ENCODE measurements around the gene FOXN3. TPM values are rescaled to one million over a fixed set of nuclear protein-coding genes. Genes with fewer than 3 reads are reported as not detected.

Gene FOXN3
- polyA plus RNA-seq, 1 of the 3 experiments (the other 2 are of a cell fraction): 9.8 TPM

DNA sequence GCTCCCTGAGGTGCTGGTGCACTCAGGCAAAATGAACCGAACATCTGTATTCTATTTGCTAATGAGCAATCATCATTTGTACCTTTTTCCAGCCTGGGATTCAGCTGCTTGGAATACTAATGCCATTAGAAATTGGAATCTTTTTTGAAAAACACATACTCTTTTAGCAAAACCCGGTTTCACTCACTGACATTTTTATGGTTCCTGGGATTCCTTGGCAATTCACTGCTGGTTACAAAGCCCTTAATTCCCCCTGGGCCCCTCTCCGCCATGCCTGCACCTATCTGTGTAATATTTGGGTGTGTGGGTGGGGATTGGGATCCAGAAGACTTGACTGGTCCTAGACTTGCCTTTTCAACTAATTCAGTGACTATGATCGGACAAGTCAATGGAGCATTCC, 199.1 kb downstream of the FOXN3 start:
- H4K20me1 ChIP-seq (ENCODE audit: insufficient read depth): no peaks in the 10 kb centered on the region
- H3K4me2 ChIP-seq: no peak overlapping the region
- TF ChIP-seq GABPA (IDR thresholded peaks at IDR 0.05; ENCODE audit: low read depth): no peak
- TF ChIP-seq, protein P1, sequence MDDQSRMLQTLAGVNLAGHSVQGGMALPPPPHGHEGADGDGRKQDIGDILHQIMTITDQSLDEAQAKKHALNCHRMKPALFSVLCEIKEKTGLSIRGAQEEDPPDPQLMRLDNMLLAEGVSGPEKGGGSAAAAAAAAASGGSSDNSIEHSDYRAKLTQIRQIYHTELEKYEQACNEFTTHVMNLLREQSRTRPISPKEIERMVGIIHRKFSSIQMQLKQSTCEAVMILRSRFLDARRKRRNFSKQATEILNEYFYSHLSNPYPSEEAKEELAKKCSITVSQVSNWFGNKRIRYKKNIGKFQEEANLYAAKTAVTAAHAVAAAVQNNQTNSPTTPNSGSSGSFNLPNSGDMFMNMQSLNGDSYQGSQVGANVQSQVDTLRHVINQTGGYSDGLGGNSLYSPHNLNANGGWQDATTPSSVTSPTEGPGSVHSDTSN (IDR thresholded peaks at IDR 0.05): no peak
- no peak for TF ChIP-seq RCOR1 (IDR thresholded peaks at IDR 0.05; ENCODE audit: low read length)
- no peak for TF ChIP-seq RAD21 (IDR thresholded peaks at IDR 0.05; ENCODE audit: low read length)
- no peak for TF ChIP-seq CHD2 (IDR thresholded peaks at IDR 0.05; ENCODE audit: low read length, partially characterized antibody)
- TF ChIP-seq FOXJ3 (CRISPR knock-in tag; IDR thresholded peaks at IDR 0.05): no peak
- no peak for TF ChIP-seq RXRA (IDR thresholded peaks at IDR 0.05; ENCODE audit: borderline replicate concordance, low read depth)
- TF ChIP-seq YY1 (IDR thresholded peaks at IDR 0.05; ENCODE audit: low read depth): no peak
- TF ChIP-seq EP300 (IDR thresholded peaks at IDR 0.05; ENCODE audit: borderline replicate concordance in 1 of 2, low read depth in 1 of 2, low read length in 1 of 2): no peak
- TF ChIP-seq RFX5 (IDR thresholded peaks at IDR 0.05; ENCODE audit: low read length): no peak
- TF ChIP-seq MXI1 (IDR thresholded peaks at IDR 0.05; ENCODE audit: low read depth, low read length): no peak
- TF ChIP-seq GATA2 (CRISPR knock-in tag; IDR thresholded peaks at IDR 0.05): no peak
- TF ChIP-seq TEAD4 (IDR thresholded peaks at IDR 0.05; ENCODE audit: borderline replicate concordance, insufficient read depth): no peak
- TF ChIP-seq ZBTB33 (IDR thresholded peaks at IDR 0.05; ENCODE audit: borderline replicate concordance, low read depth): no peak
- TF ChIP-seq, protein P2, sequence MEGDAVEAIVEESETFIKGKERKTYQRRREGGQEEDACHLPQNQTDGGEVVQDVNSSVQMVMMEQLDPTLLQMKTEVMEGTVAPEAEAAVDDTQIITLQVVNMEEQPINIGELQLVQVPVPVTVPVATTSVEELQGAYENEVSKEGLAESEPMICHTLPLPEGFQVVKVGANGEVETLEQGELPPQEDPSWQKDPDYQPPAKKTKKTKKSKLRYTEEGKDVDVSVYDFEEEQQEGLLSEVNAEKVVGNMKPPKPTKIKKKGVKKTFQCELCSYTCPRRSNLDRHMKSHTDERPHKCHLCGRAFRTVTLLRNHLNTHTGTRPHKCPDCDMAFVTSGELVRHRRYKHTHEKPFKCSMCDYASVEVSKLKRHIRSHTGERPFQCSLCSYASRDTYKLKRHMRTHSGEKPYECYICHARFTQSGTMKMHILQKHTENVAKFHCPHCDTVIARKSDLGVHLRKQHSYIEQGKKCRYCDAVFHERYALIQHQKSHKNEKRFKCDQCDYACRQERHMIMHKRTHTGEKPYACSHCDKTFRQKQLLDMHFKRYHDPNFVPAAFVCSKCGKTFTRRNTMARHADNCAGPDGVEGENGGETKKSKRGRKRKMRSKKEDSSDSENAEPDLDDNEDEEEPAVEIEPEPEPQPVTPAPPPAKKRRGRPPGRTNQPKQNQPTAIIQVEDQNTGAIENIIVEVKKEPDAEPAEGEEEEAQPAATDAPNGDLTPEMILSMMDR (IDR thresholded peaks at IDR 0.05): no peak
- no peak for TF ChIP-seq TCF12 (IDR thresholded peaks at IDR 0.05)
- TF ChIP-seq TAF1 (IDR thresholded peaks at IDR 0.05; ENCODE audit: borderline replicate concordance, low read depth, low read length): no peak
- no peaks in the 10 kb centered on the region for H3K79me2 ChIP-seq (ENCODE audit: insufficient read depth)
- CTCF ChIA-PET: no interaction called here
- no peak overlapping the region for H3K4me3 ChIP-seq (ENCODE audit: low read depth in 2 of 2, low read length in 1 of 2)
- H3K9me3 ChIP-seq: no peaks in the 10 kb centered on the region
- no peaks in the 10 kb centered on the region for H3F3A ChIP-seq (replicated peaks; ENCODE audit: insufficient read depth)
- WGBS (ENCODE audit: low lambda C conversion rate): 85% methylated on average over 4 of the region's 4 CpGs
- no peak for DNase-seq
- H3K27ac ChIP-seq (ENCODE audit: low read depth in 2 of 2, low read length in 1 of 2): no peak overlapping the region
- no peaks in the 10 kb centered on the region for H3K9me2 ChIP-seq
- H3K27me3 ChIP-seq (ENCODE audit: insufficient read depth): no peaks in the 10 kb centered on the region
- H3K4me1 ChIP-seq (ENCODE audit: control insufficient read depth in 1 of 2, insufficient read depth in 2 of 2, low read depth in 1 of 2, low read length in 1 of 2): peaks cover 4 to 32% of the 10 kb centered on the region in 2 experiments; a peak in 3 of 4 replicates
- no peak overlapping the region for H3K9ac ChIP-seq
- no peaks in the 10 kb centered on the region for H3K36me3 ChIP-seq (replicated peaks in 1 of 2; ENCODE audit: control insufficient read depth in 1 of 2, insufficient read depth in 2 of 2, low read length in 1 of 2)
- H2AFZ ChIP-seq (ENCODE audit: low read depth): no peak overlapping the region
- POLR2A ChIA-PET: interaction anchor here (0.6 kb wide), 1 partner anchor 674 kb away, joined by 3 read pairs; no protein-coding TSS in a partner anchor

Measured in SK-N-SH (cell line).